ENCODE measurements around the gene TEP1. TPM values are rescaled to one million over a fixed set of nuclear protein-coding genes. Genes with fewer than 3 reads are reported as not detected.

Gene TEP1
- total and polyA plus RNA-seq, 10 of the 15 experiments (the other 5 are each of a cell fraction or from before 2014, with no cell fraction given), result 3.3 to 29.7 (median 16.8) TPM

DNA sequence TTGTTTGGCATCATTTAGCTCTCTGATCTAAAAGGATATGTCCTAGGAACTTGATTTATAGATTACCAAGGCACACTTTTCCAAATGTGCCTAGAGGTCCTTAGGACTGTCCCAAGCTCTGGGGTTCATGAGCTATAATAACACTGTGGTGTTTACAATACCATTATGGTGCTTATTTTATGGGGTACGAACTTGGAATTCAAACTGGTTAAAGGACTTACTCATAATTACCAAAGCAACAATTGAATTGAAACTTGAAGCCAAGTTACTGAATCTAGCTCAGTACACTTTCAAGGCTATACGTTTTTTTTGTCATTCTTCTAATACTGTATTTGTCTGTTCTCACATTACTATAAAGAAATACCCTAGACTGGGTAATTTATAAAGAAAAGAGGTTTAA is 9.6 kb upstream of the TEP1 start (continued):
- TF ChIP-seq ZBTB33 (IDR thresholded peaks at IDR 0.05), result no peak

DNA sequence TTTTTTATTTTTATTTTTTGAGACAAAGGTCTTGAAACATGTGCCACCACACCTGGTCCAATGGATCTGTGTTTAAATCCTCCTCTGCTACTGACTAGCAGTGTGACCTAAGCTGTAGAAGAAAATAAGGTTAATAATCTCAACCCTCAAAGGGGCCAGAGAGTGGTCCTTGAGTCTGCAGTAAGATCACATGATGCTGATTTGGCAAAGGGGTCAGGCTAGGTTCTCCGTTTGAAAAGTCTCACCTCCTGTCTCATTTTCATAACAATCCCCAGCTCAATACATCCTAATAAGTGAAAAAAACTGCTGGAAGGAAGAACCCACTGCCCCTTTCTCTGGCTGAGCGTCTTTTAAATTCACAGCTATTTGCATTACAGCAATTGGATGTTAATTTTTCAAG is 8.0 kb upstream of the TEP1 start:
- ChIA-PET CTCF (interaction anchor here (0.8 to 2.3 kb wide), 5 partner anchors 35 to 186 kb away, joined by 3 to 15 read pairs (median 3); partner anchors contain the start of gene PNP), SMC1A (ENCODE audit: uncharacterized antibody, unreplicated experiment) (interaction anchor here (0.9 to 1.6 kb wide), 3 partner anchors 93 to 262 kb away, joined by 3 to 4 read pairs (median 3); partner anchors contain the start of gene RNASE4), RAD21 (ENCODE audit: unreplicated experiment) (interaction anchor here (1.0 kb wide), 1 partner anchor 78 kb away, joined by 3 read pairs; the partner anchor contains the start of gene PARP2), POLR2A (interaction anchor here (1.0 kb wide), 1 partner anchor 34 kb away, joined by 3 read pairs; the partner anchor contains the start of gene APEX1)
- no peak overlapping the region for H3K4me2 ChIP-seq (ENCODE audit: control insufficient read depth, insufficient read depth)
- no peak overlapping the region for H2AFZ ChIP-seq (ENCODE audit: control insufficient read depth, low read depth, low read length)
- H3K9ac ChIP-seq (ENCODE audit: control insufficient read depth, insufficient read depth, low read length), result no peak overlapping the region
- WGBS (ENCODE audit: insufficient coverage, insufficient replicate concordance, low lambda C conversion rate, missing lambda C conversion rate), result 85% methylated on average over 2 of the region's 2 CpGs
- no peak for DNase-seq (ENCODE audit: low read depth, low spot score)
- no peaks in the 10 kb centered on the region for H3K36me3 ChIP-seq (ENCODE audit: control insufficient read depth in 2 of 2, insufficient read depth in 2 of 2, low read length in 1 of 2)
- peaks cover 5% of the 10 kb centered on the region; the same call in 1 of the 2 replicates for H3K4me1 ChIP-seq (ENCODE audit: control insufficient read depth, insufficient read depth, low read length)
- TF ChIP-seq ZZZ3 (IDR thresholded peaks at IDR 0.05; ENCODE audit: control insufficient read depth, insufficient read length, low read depth) (no peak), STAT1 (conservative IDR thresholded peaks at IDR 0.05) (no peak), NFIC (IDR thresholded peaks at IDR 0.05; ENCODE audit: low read depth, low read length) (no peak), PAX8 (IDR thresholded peaks at IDR 0.05) (no peak), PBX3 (IDR thresholded peaks at IDR 0.05; ENCODE audit: insufficient replicate concordance, low read depth, low read length) (no peak), CREM (IDR thresholded peaks at IDR 0.05; ENCODE audit: low read depth) (no peak), SIN3A (IDR thresholded peaks at IDR 0.05; ENCODE audit: low read depth, low read length) (no peak), HDAC2 (IDR thresholded peaks at IDR 0.05) (no peak), FOXM1 (IDR thresholded peaks at IDR 0.05; ENCODE audit: low read depth, low read length) (no peak)
- TF ChIP-seq, protein P1, sequence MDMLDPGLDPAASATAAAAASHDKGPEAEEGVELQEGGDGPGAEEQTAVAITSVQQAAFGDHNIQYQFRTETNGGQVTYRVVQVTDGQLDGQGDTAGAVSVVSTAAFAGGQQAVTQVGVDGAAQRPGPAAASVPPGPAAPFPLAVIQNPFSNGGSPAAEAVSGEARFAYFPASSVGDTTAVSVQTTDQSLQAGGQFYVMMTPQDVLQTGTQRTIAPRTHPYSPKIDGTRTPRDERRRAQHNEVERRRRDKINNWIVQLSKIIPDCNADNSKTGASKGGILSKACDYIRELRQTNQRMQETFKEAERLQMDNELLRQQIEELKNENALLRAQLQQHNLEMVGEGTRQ (IDR thresholded peaks at IDR 0.05; ENCODE audit: borderline replicate concordance, low read depth, low read length), result no peak
- in situ Hi-C loops (cut with MboI) (no loop called here), intact Hi-C loops (cut with micrococcal nuclease; ENCODE audit: unreplicated experiment) (no loop called here)
- no peaks in the 10 kb centered on the region for H3K9me3 ChIP-seq (replicated peaks; ENCODE audit: control insufficient read depth, insufficient read depth, low read length)
- H3K27ac ChIP-seq (ENCODE audit: control insufficient read depth, insufficient read depth), result no peak overlapping the region
- BruUV-seq (replicated peaks), result no TSS peak
- no peaks in the 10 kb centered on the region for H3K79me2 ChIP-seq (ENCODE audit: control insufficient read depth, insufficient read depth, low read length)
- no peaks in the 10 kb centered on the region for H3K27me3 ChIP-seq (replicated peaks in 1 of 2; ENCODE audit: control insufficient read depth in 2 of 2, insufficient read depth in 2 of 2, low read length in 1 of 2)
- H4K20me1 ChIP-seq (ENCODE audit: control insufficient read depth, insufficient read depth), result no peaks in the 10 kb centered on the region
- ATAC-seq, result no peak
- no peak overlapping the region for H3K4me3 ChIP-seq
- FAIRE-seq, result no peak
